Measurements from ENCODE around the gene CREBBP.
A peak's percentile ranks its signal among the peaks of the same experiment; 100 is the strongest.

CREBBP gene

DNA sequence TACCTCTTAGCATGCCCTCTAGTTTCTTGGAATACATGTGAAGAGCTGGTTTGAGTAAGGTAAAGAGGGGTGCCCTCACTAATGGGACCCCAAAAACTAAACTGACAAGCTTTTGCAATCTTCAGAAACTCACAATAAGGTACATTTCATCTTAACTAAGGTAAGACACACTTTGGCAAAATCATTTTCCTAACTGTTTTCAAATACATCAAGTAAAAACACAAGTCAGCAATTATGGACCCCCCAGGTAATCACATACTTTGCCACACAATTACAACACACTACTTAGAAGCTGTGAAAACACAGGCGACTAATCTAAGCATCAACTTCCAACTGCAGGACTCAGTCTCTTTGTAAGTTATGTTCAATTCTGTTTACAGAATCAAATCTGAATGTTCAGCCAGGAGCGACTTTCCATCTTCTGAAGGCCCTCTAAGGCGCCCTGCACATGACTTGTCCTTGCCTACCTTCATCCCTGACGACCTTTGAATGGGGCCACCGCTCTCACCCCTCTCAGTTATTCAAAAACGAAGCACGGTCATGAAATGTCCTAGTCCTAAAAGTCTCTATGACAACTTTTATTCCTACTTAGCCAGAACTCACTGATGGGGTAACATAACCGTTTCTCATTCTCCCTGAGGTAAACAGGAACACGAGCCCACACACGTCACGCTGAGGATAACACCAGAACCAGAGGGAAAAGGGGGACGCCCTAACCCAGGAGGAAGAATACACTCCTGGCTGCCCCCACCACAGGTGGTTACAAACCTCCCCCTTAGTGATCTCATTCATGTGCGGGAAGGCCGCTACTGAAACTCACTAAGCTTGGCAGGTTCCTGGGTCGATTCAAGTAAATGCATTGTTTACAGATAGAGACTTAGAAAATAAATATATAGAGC is 5.5 kb downstream of the CREBBP start:
- peaks cover 40% of the 10 kb centered on the region for H3K36me3 Mint-ChIP-seq (ENCODE audit: insufficient read depth)
- H3K27ac Mint-ChIP-seq = peak overlapping the region in 1 of 2 donors; percentile 60
- no peaks in the 10 kb centered on the region for H3K9me3 Mint-ChIP-seq
- ATAC-seq (replicated peaks) = no peak
- H3K27me3 Mint-ChIP-seq = no peaks in the 10 kb centered on the region
- peaks cover 68 to 84% of the 10 kb centered on the region in 2 donors for H3K4me1 Mint-ChIP-seq (ENCODE audit: low read depth in 2 of 2)
- peak overlapping the region; percentile 36 to 87 for H3K4me3 Mint-ChIP-seq
- DNase-seq = no peak

DNA sequence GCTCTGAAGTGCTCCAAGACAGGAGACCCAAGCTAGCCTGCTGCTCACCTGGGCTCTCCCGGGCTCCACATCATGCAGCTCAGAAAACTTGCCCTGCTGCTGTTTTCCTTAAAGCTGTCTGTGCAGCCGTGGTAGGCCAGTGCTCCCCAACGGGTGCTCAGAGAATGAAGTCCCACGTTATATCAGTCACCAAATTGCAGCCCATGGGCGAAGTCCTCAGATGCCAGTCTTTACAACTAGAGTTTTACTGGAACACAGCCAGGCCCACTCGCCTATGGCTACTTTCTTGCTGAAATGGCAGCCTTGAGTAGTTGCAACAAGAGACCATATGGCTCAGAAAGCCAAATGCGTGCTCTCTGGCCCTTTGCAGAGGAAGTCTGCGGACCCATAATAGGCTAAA is 6.3 kb downstream of the CREBBP start:
- no peak for ATAC-seq (replicated peaks)
- H3K4me3 Mint-ChIP-seq = peak overlapping the region; percentile 12 to 52
- H3K27me3 Mint-ChIP-seq = no peaks in the 10 kb centered on the region
- H3K36me3 Mint-ChIP-seq (ENCODE audit: insufficient read depth) = peaks cover 43% of the 10 kb centered on the region
- DNase-seq = no peak
- H3K9me3 Mint-ChIP-seq = no peaks in the 10 kb centered on the region
- H3K27ac Mint-ChIP-seq = peak overlapping the region; percentile 60
- peaks cover 74 to 91% of the 10 kb centered on the region in 2 donors for H3K4me1 Mint-ChIP-seq (ENCODE audit: low read depth in 2 of 2)

DNA sequence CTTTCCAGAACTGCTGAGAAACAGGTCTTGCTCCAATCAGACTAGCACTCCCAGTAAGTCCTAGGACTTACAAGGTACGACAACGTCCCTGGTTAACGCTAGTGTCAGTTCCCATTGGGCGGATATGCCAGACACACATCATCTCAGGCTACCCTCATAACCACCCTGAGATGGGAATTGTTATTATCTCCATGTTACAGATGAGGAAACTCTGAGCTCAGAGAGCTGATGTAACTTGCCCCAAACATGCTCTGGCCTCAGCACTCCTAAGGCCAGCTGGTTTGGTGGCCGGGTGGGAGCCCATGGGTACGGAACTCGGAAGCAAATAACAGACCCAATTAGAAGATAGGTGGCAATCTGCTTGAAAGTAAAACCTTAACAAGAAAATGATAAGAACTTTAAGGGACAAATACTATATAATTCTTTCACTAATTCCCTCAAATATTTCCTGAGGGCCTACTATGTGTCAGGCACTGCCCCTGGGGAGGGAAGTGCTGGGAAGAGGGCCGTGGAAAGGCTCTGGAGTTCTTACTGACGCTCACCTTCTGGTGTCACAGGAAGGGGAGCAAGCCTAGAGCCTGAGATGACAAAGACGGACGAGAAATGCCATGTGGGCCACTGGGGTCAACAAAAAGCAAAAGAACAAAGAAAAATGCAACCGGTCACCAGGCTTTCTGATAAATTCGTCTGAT is 6.9 kb downstream of the CREBBP start:
- Mint-ChIP-seq H3K36me3 (ENCODE audit: insufficient read depth) (peaks cover 37% of the 10 kb centered on the region), H3K4me1 (ENCODE audit: low read depth in 2 of 2) (peaks cover 74 to 91% of the 10 kb centered on the region in 2 donors), H3K27ac (peak overlapping the region; percentile 60), H3K27me3 (no peaks in the 10 kb centered on the region), H3K9me3 (no peaks in the 10 kb centered on the region), H3K4me3 (peak overlapping the region; percentile 33 to 52)
- ATAC-seq (replicated peaks) = no peak
- DNase-seq = no peak

DNA sequence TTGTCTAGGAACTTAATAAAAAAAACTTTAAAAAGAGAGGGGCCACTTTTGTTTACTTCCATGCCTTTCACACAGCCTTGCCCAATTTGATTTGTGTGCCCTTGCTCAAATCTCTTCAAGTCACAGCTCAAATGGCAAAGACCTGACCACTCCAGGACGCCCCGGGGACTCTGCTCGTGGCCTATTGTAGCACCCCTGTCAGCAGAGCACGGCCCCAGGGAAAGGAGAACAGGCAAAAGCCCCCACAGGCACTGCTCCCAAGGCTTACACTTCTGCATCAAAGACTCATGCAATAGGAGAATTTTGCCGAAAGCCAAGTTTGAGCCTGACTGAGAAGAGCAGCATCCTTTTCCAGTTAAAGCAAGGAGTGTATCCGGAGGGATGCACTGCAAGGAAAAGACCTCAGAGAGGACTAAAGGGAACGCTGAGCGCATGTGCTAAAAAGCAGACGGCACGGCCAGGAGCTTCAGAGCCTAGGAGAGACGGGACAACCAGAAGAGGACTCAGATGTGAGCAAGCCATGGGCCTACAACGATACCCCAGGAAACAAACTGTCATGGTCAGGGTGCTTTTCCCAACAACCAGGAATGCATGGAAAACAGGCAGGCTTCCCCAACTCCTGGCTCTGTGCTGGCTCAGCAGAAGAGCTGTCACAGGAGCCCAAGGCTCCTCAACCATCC is 8.2 kb downstream of the CREBBP start:
- Mint-ChIP-seq H3K4me1 (ENCODE audit: low read depth in 2 of 2) (peaks cover 66 to 86% of the 10 kb centered on the region in 2 donors), H3K27me3 (no peaks in the 10 kb centered on the region), H3K27ac (peak overlapping the region; percentile 78 to 84), H3K9me3 (no peaks in the 10 kb centered on the region), H3K4me3 (peak overlapping the region; percentile 42 to 66), H3K36me3 (ENCODE audit: insufficient read depth) (peaks cover 35% of the 10 kb centered on the region)
- ATAC-seq (replicated peaks) (no peak), DNase-seq (no peak)

DNA sequence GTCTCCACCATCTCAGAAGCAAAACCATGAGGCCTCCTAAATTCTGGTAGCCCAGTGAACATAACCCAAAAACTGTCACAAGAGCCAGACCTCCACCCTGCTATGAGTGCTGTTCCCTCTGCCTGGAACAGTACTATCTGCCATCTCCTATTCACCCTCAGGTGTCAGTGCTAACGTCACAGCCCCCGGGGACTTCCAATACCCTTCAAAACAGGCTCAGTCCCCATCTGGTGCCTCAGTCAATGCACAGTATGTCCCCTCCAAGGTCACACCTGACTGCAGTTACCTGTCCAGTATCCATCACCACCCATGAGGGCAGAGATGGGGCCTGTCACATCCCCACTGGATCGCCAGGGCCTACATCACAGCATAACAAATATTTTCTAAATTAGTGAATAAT is 11.5 kb downstream of the CREBBP start:
- peak overlapping the region; percentile 78 to 84 for H3K27ac Mint-ChIP-seq
- peak overlapping the region; percentile 50 to 53 for H3K4me3 Mint-ChIP-seq
- H3K36me3 Mint-ChIP-seq (ENCODE audit: insufficient read depth) = peaks cover 24% of the 10 kb centered on the region
- H3K4me1 Mint-ChIP-seq (ENCODE audit: low read depth in 2 of 2) = peaks cover 62 to 77% of the 10 kb centered on the region in 2 donors
- H3K27me3 Mint-ChIP-seq = no peaks in the 10 kb centered on the region
- ATAC-seq (replicated peaks) = no peak
- H3K9me3 Mint-ChIP-seq = no peaks in the 10 kb centered on the region
- no peak for DNase-seq

DNA sequence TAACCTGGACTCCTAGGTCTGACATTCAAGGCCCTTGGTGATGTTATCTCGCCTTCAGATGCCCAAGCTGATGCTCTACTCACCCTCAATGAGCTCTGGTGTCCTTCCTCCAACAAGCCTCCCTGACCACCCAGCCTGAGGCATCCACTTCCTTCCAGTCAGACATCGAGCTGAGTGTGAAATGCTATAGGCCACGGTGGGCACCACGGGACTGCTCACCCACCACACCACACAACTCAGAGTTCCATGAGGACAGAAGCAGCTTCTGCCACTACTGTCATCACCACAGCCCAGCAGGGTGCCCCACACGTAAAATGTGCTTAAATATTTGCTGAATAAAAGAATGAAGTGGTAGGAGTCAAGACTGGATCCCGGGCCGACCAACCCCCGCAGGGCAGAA is 12.0 kb downstream of the CREBBP start:
- peaks cover 26% of the 10 kb centered on the region for H3K36me3 Mint-ChIP-seq (ENCODE audit: insufficient read depth)
- no peaks in the 10 kb centered on the region for H3K27me3 Mint-ChIP-seq
- peak; percentile 28 for ATAC-seq (replicated peaks)
- H3K4me1 Mint-ChIP-seq (ENCODE audit: low read depth in 2 of 2) = peaks cover 62 to 77% of the 10 kb centered on the region in 2 donors
- H3K9me3 Mint-ChIP-seq = no peaks in the 10 kb centered on the region
- DNase-seq = no peak
- peak overlapping the region; percentile 50 to 53 for H3K4me3 Mint-ChIP-seq
- peak overlapping the region in 1 of 2 donors; percentile 84 for H3K27ac Mint-ChIP-seq

DNA sequence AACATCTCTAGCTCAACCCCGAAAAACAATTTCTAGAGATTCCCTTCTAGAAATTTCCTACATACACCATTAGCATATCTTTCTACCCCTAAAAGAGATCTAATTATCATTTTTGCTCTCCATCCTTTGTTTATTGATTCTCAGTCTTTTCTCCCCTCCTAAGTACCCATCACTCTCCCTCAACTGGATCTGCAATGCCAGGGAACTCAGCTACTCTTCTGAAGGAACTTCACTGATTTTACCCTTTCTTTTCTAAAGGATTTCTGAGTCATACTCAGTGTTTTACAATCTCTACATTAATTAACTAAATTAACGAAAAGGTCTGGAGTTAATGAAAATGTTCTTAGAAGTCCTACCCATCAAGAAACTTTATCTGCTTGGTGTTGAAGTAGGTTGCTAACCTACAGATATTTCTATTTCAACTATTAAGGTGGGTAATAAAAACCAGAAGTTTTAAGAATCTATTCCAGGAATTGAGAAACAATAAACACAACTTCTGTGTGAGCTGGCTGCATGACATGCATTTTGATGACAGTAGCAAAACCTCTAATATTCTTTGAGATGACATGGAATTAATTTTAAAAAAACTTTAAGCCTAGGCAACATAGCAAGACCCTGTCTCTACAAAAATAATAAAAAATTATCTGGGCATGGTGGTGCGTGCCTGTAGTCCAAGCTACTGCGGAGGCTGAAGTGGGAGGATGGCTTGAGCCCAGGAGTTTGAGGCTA is 13.6 kb downstream of the CREBBP start:
- DNase-seq (no peak), ATAC-seq (replicated peaks) (no peak)
- Mint-ChIP-seq H3K27me3 (no peaks in the 10 kb centered on the region), H3K36me3 (ENCODE audit: insufficient read depth) (peaks cover 26% of the 10 kb centered on the region), H3K4me3 (peak overlapping the region in 1 of 2 donors; percentile 35), H3K27ac (peak overlapping the region in 1 of 2 donors; percentile 14), H3K9me3 (no peaks in the 10 kb centered on the region), H3K4me1 (ENCODE audit: low read depth in 2 of 2) (peaks cover 63 to 79% of the 10 kb centered on the region in 2 donors)

DNA sequence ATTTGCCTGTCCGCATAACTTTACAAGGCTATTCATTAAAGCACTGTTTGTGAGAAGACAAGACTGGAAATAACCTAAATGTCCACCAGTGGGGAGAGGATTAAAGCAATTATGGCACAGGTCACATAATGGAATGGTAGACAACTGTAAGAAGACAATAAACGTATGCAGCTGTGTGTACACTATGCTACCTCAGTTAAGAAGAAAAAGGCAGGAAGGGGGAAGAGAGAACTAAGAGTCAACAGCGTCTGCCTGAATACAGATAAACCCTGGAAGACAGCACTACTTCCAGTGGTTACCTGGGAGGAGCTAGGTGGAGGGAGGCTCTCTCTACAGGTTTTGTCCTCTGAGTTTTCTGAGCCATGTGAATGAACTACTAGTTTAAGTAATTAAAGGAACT is 15.3 kb downstream of the CREBBP start:
- Mint-ChIP-seq H3K36me3 (ENCODE audit: insufficient read depth) (peaks cover 18% of the 10 kb centered on the region), H3K4me3 (peak overlapping the region; percentile 1 to 11), H3K27ac (no peak overlapping the region), H3K9me3 (no peaks in the 10 kb centered on the region), H3K4me1 (ENCODE audit: low read depth in 2 of 2) (peaks cover 60 to 71% of the 10 kb centered on the region in 2 donors), H3K27me3 (no peaks in the 10 kb centered on the region)
- DNase-seq (no peak), ATAC-seq (replicated peaks) (no peak)

DNA sequence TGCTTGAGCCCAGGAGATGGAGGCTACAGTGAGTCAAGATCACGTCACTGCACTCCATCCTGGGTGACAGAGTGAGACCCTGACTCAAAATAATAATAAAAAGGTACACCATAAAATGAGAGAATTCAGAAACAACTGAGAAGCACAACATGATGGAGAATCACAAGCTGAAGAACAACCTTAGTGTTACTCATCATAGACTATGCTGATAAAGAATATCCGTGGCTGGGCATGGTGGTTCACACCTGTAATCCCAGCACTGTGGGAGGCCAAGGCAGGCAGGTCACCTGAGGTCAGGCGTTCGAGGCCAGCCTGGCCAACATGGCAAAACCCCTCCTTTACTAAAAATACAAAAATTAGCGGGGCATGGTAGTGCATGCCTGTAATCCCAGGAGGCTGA is 16.0 kb downstream of the CREBBP start:
- peak overlapping the region; percentile 11 to 32 for H3K4me3 Mint-ChIP-seq
- no peak for ATAC-seq (replicated peaks)

DNA sequence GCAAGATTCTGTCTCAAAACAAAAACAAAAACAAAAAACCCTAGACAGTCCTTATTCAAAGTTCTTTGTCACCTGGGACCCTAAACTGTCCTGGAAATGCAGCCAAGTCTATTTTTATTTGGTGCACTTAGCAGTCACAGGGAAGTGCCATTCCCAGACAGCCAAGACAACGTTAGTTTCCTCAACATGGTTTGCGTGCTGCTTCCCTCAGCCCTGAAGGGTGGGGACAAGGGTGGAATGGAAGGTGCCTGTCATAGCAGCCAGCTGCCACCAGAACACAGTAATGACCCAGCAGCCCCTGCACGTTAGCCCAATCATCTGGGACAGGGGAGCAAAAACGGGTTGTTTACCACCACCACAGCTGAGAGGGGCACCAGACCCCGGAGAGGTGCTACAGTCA is 16.9 kb downstream of the CREBBP start:
- peaks cover 61 to 62% of the 10 kb centered on the region in 2 donors for H3K4me1 Mint-ChIP-seq (ENCODE audit: low read depth in 2 of 2)
- no peaks in the 10 kb centered on the region for H3K9me3 Mint-ChIP-seq
- ATAC-seq (replicated peaks) (no peak), DNase-seq (no peak)
- peak overlapping the region; percentile 67 to 77 for H3K27ac Mint-ChIP-seq
- H3K27me3 Mint-ChIP-seq = no peaks in the 10 kb centered on the region
- peaks cover 12% of the 10 kb centered on the region for H3K36me3 Mint-ChIP-seq (ENCODE audit: insufficient read depth)
- peak overlapping the region; percentile 31 to 32 for H3K4me3 Mint-ChIP-seq

More for the DNA sequence above, 16.0 kb downstream of the CREBBP start:
- H3K27me3 Mint-ChIP-seq = no peaks in the 10 kb centered on the region
- H3K27ac Mint-ChIP-seq = no peak overlapping the region
- peaks cover 63 to 67% of the 10 kb centered on the region in 2 donors for H3K4me1 Mint-ChIP-seq (ENCODE audit: low read depth in 2 of 2)
- H3K36me3 Mint-ChIP-seq (ENCODE audit: insufficient read depth) = peaks cover 14% of the 10 kb centered on the region
- no peak for DNase-seq
- no peaks in the 10 kb centered on the region for H3K9me3 Mint-ChIP-seq

DNA sequence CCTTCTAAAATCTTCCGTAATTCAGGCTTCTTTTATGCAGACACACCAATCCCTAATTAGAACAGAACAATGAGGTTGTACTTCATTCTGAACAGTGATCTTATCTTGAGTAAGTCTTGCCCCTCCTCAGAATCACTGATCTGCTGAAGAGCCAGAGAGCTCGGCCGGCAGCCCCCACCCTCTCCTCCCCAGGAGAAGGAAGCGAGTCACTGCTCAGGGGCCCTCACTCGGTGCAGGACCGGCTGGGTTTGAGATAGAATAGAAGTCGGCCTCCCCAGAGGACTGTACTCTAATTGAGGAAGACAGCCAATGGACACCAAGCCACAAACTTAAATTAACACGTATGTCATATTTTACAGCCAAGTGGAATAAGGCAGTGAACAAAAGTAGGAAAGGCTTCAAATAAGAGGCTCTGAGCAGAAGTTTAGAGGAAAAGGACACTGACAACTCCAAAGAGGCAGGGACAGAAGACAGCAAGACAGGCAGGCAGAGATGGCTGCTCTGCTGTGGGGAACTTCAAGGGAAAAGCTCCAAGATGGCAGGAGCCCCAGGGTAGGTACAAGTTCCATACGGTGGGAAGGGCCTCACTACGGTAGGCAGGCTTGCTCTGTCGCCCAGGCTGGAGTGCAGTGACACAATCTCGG is 18.6 kb downstream of the CREBBP start:
- H3K27me3 Mint-ChIP-seq = no peaks in the 10 kb centered on the region
- no peak for DNase-seq
- H3K4me1 Mint-ChIP-seq (ENCODE audit: low read depth in 2 of 2) = peaks cover 67 to 74% of the 10 kb centered on the region in 2 donors
- peaks cover 15% of the 10 kb centered on the region for H3K36me3 Mint-ChIP-seq (ENCODE audit: insufficient read depth)
- peak; percentile 34 for ATAC-seq (replicated peaks)
- no peaks in the 10 kb centered on the region for H3K9me3 Mint-ChIP-seq
- peak overlapping the region; percentile 30 to 40 for H3K4me3 Mint-ChIP-seq
- H3K27ac Mint-ChIP-seq = peak overlapping the region in 1 of 2 donors; percentile 0

DNA sequence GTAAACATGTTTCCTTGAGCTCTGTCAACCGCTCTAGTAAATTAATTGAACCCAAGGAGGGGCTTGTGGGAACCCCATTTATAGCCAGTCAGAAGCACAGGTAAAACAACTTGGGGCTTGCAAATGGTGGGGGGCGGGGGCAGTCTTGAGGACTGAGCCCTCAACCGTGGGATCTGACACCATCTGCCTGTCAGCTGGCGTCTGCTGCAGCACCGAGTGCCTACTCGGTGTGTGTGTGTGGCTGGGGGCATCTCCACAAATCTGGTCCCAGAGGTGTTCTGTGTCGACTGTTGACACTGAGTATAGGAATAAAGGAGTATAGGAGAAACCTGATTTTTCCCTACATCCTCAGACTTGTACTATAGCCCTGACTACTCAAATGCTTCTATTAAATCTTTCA is 20.6 kb downstream of the CREBBP start:
- ATAC-seq (replicated peaks) (no peak), DNase-seq (no peak)
- peaks cover 69 to 75% of the 10 kb centered on the region in 2 donors for H3K4me1 Mint-ChIP-seq (ENCODE audit: low read depth in 2 of 2)
- peak overlapping the region; percentile 15 to 17 for H3K4me3 Mint-ChIP-seq
- H3K27me3 Mint-ChIP-seq = no peaks in the 10 kb centered on the region
- peak overlapping the region; percentile 83 to 86 for H3K27ac Mint-ChIP-seq
- no peaks in the 10 kb centered on the region for H3K9me3 Mint-ChIP-seq
- peaks cover 22% of the 10 kb centered on the region for H3K36me3 Mint-ChIP-seq (ENCODE audit: insufficient read depth)
